ENCODE measurements around the gene MYLK2.

MYLK2 gene

DNA sequence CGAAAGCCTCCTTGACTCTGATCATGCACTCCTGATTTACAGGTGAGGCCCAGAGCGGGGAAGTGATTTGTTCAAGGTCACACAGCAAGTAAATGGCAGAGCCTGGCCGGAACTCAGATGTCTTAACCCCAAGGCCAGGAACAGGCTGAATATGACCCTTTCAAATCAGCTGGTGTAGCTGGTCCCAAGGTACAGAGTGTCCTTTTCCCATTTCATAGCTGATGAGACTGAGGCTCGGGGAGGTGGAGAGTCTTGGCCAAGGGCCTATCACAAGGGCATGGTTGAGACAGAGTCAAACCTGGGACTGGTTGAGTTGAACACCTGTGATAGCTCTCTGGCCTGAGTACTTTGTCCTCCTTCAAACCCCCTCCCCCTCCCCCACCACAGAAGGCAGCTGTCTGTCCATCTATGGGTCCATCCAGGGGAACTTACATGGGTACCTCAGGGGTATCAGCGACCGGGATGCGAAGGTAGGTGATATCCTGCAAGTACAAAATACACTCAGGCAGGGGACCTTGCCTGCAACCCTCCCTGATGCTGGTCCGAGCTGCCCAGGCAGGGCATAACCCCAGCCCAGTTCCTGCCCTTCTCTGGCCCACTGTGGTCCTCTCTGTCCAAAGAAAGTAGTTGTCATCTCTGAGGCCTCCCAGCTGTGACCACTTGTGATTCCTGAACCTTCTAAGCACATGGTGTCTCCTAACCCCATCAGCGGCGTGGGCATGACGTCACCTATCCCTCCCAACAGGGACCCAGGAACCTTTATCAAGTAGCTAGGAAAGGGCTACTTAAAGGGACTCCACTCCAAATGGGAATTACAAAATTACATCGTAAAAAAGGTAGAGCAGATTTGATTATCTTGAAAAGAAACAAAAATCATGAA lies 45.6 kb downstream of the MYLK2 start:
- Mint-ChIP-seq H3K27ac (no peak overlapping the region), H3K4me1 (ENCODE audit: low read depth) (peaks cover 11% of the 10 kb centered on the region), H3K36me3 (peaks cover under 1% of the 10 kb centered on the region), H3K9me3 (ENCODE audit: low read depth) (no peaks in the 10 kb centered on the region), H3K27me3 (peaks cover 7% of the 10 kb centered on the region), H3K4me3 (no peak overlapping the region)

DNA sequence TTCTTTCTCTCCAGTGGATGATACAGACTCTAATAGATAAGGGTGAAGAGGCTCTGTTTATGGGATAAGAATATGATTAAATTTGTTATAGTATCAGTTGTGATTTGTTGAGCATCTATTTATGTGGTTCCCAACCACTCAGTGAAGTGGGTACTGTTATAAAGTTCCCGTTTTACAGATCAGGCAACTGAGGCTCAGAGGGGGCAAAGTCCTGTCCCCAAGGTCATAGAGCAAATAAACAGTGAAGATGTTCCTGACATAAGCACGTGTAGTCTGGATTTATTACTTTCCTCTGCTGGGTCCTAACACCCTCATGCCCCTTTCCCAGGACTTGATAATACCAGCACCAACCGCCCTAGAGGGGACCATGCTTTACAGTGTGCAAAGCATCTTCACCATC lies 47.1 kb downstream of the MYLK2 start:
- Mint-ChIP-seq H3K27me3 (peaks cover 10% of the 10 kb centered on the region), H3K9me3 (ENCODE audit: low read depth) (no peaks in the 10 kb centered on the region), H3K4me3 (no peak overlapping the region), H3K36me3 (peaks cover 2% of the 10 kb centered on the region), H3K4me1 (ENCODE audit: low read depth) (peaks cover 12% of the 10 kb centered on the region), H3K27ac (no peak overlapping the region)

DNA sequence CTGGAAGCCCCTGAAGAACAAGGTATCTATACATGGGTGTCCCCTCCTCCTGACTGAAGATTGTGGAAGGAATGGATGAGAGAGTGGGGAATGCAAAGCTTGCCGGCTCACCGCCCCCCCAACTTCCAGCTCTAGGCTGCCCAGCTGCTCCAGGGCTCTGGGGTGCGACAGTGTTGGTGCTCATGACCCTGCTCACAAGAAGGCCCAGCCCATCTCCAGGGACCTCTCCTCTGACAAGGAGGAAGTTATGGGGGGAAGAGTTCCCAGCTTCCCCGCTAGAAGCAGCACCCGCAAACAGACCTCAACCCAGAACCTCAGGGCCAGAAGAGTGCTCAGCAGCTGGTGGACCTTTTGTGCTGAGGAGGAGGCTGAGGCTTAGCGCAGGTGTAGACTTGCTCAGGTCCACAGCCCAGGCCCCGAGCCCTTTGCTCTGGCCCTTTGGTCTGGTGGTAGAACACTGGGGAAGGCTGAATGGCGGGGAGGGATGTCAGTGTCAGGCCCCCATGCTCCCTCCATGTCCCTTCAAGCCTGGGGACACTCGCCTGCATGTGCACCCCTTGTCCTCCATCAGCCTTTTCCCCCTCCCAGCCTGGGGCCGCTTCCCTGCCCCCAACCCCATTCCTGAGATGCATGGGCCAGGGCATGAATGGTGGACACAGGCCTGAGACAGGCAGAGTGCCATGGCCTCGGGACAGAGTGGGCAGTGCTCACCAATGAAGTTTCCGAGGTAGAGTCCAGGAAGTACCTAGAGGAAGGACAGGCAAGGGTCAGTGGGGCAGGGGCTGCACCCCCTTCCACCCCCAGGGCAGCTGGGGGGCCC lies 49.9 kb downstream of the MYLK2 start:
- H3K27ac Mint-ChIP-seq: no peak overlapping the region

DNA sequence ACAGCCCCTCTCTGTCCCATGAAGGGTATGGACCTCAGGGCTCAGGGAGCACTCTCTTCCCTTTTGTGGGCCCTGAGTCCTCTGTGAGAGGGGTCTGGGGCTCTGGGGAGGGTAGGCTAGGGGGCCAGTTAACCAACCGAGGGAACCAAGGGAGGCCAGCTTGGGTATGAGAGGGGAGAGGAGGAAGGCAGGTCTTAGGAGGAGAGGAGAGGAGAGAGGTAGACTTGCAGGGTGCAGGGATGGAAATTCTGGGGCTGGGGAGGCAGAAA lies 50.5 kb downstream of the MYLK2 start:
- Mint-ChIP-seq H3K4me1 (ENCODE audit: low read depth) (peaks cover 8% of the 10 kb centered on the region), H3K9me3 (ENCODE audit: low read depth) (no peaks in the 10 kb centered on the region)

More for the DNA sequence above, 49.9 kb downstream of the MYLK2 start:
- Mint-ChIP-seq H3K27me3 (peaks cover 13% of the 10 kb centered on the region), H3K4me1 (ENCODE audit: low read depth) (peaks cover 8% of the 10 kb centered on the region), H3K36me3 (peaks cover 2% of the 10 kb centered on the region), H3K9me3 (ENCODE audit: low read depth) (no peaks in the 10 kb centered on the region), H3K4me3 (peak overlapping the region; percentile 90)

DNA sequence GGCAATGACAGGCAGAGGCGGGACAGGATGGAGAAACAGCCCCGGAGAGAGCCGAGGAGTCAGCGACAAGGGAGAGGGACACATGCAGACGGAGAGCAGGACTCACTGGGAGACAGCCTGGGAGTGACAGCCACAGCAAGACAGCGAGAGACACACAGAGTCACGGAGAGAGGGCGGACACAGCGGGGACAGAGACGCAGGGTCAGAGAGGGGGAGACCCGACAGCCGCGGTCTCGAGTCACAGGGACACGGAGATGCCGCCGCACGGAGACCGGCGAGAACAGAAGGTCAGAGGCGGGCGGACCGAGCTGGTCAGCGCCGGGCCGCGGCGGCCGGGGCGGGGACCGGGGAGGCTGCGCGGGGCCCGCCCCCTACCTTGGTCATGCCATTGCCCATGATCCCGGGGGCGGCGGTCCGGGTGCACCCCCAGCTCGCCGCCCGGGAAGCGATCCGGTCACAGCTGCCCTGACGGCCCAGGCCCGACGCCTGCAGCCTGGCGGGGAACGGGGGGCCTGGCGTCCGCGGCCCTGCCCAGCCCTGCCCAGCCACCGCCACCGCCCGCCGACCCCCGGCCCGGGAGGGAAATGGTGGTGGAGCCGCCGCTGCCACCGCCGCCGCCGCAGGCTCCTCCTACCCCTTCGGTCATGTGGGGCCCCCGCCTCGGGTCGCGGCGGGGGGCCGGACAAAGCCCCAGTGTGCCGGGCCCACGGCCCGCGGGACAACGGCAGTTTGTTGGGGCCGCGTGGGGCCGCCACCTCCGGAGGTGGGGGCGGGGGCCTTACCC lies 51.0 kb downstream of the MYLK2 start, which contains the start of the genes DUSP15 and TTLL9:
Gene DUSP15, minus strand, starts transcription at position 586 of the 784 bp plus-strand sequence. Its CDS starts 190 bp downstream, at position 396.
Gene TTLL9, plus strand, starts transcription at position 693 of the 784 bp plus-strand sequence. CDS start 493 bp downstream, outside the sequence.
- Mint-ChIP-seq H3K27ac (peak within 1 kb of the TSS; percentile 19), H3K27me3 (peaks cover 14% of the 10 kb centered on the region)

More for the DNA sequence above, 50.5 kb downstream of the MYLK2 start:
- Mint-ChIP-seq H3K4me3 (peak overlapping the region; percentile 90), H3K27me3 (peaks cover 14% of the 10 kb centered on the region), H3K27ac (peak overlapping the region; percentile 19), H3K36me3 (peaks cover 2% of the 10 kb centered on the region)

DNA sequence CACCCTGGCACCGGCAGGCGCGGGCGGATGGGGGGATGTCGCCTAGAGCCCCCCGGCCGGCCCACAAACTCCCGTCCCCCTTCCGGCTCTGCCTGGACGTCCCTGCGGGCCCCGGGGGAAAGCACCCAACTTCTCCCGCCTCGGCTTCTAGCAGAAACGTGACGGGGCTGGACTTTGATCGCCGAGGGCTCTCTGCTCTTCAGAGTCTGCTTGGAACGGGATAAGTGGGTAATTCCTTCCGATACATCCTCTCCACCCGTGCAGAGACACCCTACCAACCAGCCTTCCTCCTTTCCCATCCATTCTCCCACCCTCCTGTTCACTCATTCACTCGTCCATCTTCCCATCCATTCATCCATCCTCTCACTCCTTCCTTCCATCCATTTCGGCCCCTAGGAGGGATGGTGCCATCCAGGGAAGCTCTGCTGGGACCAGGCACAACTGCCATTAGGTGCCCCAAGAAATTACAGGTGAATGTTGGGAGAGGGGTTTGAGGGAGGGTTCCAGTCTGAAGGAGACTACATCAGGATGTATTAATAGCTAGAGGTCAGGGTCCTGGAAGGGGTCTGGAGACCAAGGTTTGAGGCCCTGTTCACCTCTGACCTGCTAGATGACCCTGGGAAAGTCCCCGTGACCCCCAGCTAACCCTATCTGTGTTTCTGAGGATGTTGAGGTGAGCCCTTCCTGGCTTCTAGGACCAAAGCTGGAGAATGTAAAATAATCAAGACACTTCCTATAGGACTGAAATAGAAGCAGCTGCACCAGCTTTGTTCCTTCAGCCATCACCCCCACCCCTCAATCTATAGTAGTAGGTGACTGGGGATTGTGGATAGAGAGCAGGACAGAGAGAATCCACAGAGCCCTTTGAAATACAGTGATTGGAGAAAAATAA lies 51.8 kb downstream of the MYLK2 start:
- peaks cover 2% of the 10 kb centered on the region for H3K36me3 Mint-ChIP-seq
- H3K4me1 Mint-ChIP-seq (ENCODE audit: low read depth): peaks cover 8% of the 10 kb centered on the region
- no peaks in the 10 kb centered on the region for H3K9me3 Mint-ChIP-seq (ENCODE audit: low read depth)
- peak overlapping the region; percentile 90 for H3K4me3 Mint-ChIP-seq
- peaks cover 14% of the 10 kb centered on the region for H3K27me3 Mint-ChIP-seq
- no peak overlapping the region for H3K27ac Mint-ChIP-seq

More for the DNA sequence above, 51.0 kb downstream of the MYLK2 start, which contains the start of the genes DUSP15 and TTLL9:
- Mint-ChIP-seq H3K9me3 (ENCODE audit: low read depth) (no peaks in the 10 kb centered on the region), H3K4me1 (ENCODE audit: low read depth) (peaks cover 8% of the 10 kb centered on the region), H3K36me3 (peaks cover 2% of the 10 kb centered on the region), H3K4me3 (peak within 1 kb of the TSS; percentile 90)

DNA sequence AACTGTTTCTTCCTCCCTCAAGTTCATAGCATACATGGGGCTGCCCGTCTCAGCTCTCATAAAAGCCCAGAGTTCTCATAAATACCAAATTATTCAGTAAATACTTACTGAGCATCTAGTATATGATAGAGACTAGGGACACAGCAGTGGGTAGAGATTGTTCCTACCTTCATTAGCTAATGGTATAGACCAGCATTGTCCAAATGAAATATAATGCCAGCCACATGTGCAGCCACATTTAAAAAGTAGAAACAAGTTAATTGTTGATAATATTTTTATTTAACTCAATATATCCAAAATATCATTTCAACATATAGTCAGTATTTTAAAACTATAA lies 52.4 kb downstream of the MYLK2 start:
- Mint-ChIP-seq H3K4me3 (no peak overlapping the region), H3K27me3 (peaks cover 14% of the 10 kb centered on the region)

DNA sequence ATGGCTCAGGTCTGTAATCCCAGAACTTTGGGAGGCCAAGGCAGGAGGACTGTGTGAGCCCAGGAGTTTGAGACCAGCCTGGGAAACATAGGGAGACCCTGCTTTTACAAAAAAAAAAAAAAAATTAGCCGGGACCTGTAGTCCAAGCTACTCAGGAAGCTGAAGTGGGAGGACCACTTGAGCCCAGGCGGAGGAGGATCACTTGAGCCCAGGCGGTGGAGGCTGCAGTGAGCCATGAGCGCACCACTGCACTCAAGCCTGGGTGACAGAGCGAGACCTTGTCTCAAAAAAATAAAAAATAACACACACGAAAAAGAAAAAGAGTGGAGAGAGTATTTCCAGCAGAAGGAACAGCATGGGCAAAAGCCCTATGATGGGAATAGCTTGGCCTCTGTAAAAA lies 53.2 kb downstream of the MYLK2 start:
- Mint-ChIP-seq H3K27ac (no peak overlapping the region), H3K4me1 (ENCODE audit: low read depth) (peaks cover 8% of the 10 kb centered on the region), H3K36me3 (peaks cover 2% of the 10 kb centered on the region), H3K27me3 (peaks cover 13% of the 10 kb centered on the region), H3K9me3 (ENCODE audit: low read depth) (no peaks in the 10 kb centered on the region), H3K4me3 (no peak overlapping the region)

More for the DNA sequence above, 52.4 kb downstream of the MYLK2 start:
- peaks cover 2% of the 10 kb centered on the region for H3K36me3 Mint-ChIP-seq
- no peaks in the 10 kb centered on the region for H3K9me3 Mint-ChIP-seq (ENCODE audit: low read depth)
- H3K27ac Mint-ChIP-seq: no peak overlapping the region
- H3K4me1 Mint-ChIP-seq (ENCODE audit: low read depth): peaks cover 8% of the 10 kb centered on the region

DNA sequence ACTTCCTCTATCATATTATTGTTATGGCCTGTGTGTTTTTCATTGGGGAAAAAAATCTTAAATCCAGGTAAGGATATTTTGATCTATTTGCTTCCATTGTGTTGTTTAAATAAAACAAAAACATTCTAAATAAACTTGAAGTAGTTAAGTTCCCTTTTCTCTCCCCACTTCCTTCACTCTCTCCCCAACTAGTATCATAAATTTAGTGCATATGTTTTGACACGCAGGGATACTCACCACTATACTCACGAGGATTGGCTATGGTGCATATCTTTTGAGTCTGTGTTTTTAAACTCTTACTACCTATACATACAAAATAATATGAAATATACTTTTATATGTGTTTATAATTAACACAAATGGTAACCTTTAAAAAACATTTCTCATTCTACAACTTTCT lies 56.5 kb downstream of the MYLK2 start:
- Mint-ChIP-seq H3K4me3 (no peak overlapping the region), H3K27ac (no peak overlapping the region), H3K4me1 (ENCODE audit: low read depth) (peaks cover 9% of the 10 kb centered on the region), H3K27me3 (peaks cover 8% of the 10 kb centered on the region), H3K9me3 (ENCODE audit: low read depth) (no peaks in the 10 kb centered on the region), H3K36me3 (no peaks in the 10 kb centered on the region)

DNA sequence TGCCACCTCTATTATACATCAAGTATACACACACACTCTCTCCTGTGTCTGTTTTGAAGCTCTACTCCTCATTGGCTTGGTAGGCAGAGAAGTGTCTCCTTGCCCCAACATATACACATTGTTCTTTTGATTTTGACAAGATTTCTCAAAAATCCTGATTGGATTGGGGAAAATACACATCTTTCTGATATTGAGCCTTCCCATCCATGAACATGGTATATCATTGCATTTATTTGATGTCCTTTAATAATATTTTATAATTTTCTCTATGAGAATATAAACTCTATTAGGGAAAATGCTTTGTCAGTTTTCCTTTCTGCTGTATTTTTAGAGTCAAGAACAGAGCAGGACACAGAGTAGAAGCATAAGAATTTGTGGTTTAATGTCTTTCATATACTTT lies 58.5 kb downstream of the MYLK2 start:
- H3K4me1 Mint-ChIP-seq (ENCODE audit: low read depth): peaks cover 9% of the 10 kb centered on the region
- no peak overlapping the region for H3K27ac Mint-ChIP-seq
- H3K9me3 Mint-ChIP-seq (ENCODE audit: low read depth): no peaks in the 10 kb centered on the region
- no peaks in the 10 kb centered on the region for H3K36me3 Mint-ChIP-seq
- no peak overlapping the region for H3K4me3 Mint-ChIP-seq
- peaks cover 2% of the 10 kb centered on the region for H3K27me3 Mint-ChIP-seq

DNA sequence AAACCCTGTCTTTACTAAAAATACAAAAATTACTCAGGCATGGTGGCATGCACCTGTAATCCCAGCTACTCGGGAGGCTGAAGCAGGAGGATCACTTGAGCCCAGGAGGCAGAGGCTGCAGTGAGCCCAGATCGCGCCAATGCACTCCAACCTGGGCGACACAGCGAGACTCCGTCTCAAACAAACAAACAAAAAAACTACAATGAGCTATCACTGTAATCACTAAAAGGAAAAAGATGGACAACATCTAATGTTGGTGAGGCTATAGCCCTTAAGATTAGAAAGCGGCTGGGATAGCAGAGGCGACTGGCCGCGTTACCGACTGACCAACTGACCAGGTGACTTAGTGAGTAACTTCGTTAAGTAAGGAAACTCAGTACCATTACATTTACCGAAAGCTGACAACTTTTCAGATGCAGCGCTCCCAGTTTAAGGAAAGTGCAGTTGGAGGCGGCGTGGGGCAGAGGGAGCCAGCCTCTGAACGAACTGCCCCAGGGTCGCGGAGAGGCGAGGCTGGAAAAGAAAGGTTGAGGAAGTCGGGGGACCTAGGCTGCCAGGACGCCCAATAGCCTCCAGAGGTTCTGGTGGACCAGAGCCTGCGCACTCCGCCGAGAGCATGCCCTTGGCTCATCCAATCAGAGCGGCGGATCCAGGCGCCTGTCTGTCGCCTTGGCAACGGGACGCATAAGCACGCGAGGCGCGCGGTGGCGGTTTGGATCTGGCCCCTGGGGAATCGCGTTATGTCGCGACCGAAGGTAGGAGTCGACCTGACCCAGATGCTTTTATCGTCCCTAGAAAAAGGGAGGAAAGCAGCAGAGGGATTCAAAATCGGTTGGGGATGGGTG lies 60.2 kb downstream of the MYLK2 start:
- Mint-ChIP-seq H3K4me1 (ENCODE audit: low read depth) (peaks cover 9% of the 10 kb centered on the region), H3K9me3 (ENCODE audit: low read depth) (no peaks in the 10 kb centered on the region), H3K27ac (peak overlapping the region; percentile 79), H3K4me3 (peak overlapping the region; percentile 94), H3K27me3 (peaks cover 1% of the 10 kb centered on the region), H3K36me3 (no peaks in the 10 kb centered on the region)

DNA sequence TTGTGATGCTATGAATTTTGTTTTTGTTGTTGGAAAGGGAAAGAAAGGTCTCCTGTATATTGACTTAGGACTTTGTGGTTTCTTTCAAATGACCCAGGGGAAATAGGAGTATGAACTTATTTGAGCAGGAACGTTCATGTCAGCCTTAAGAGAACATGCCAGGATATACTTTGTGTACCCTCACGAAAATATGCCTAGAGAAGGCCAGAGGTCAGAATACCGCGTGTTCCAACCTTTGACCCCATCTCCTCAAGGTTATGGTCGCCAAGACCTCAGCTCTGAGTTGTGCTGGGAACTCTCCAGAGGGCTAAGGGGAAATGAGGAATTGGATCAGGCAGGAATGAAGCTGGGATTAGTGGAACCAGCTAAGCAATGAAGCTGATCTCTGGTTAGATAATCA lies 62.8 kb downstream of the MYLK2 start:
- no peak overlapping the region for H3K4me3 Mint-ChIP-seq
- H3K27me3 Mint-ChIP-seq: peaks cover 5% of the 10 kb centered on the region
- no peaks in the 10 kb centered on the region for H3K9me3 Mint-ChIP-seq (ENCODE audit: low read depth)

DNA sequence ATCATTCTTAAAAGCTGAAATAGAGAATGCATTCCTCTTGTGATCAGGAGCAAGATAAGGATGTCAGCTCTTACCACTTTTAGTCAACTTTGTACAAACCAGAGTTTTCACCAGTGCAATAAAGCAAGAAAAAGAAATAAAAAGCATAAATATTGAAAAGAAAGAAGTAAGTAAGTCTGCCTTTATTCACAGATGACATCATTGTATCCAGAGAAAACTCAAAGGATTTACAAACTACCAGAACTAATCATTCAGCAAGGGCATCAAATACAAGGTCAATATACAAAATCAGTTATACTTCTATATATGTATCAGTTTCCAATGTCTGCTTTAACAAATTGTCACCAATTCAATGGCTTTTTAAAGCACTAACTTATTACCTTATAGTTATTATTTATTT lies 64.7 kb downstream of the MYLK2 start:
- Mint-ChIP-seq H3K27ac (no peak overlapping the region), H3K27me3 (peaks cover 5% of the 10 kb centered on the region), H3K9me3 (ENCODE audit: low read depth) (no peaks in the 10 kb centered on the region), H3K4me3 (no peak overlapping the region), H3K4me1 (ENCODE audit: low read depth) (peaks cover 9% of the 10 kb centered on the region), H3K36me3 (no peaks in the 10 kb centered on the region)

More for the DNA sequence above, 62.8 kb downstream of the MYLK2 start:
- Mint-ChIP-seq H3K27ac (no peak overlapping the region), H3K4me1 (ENCODE audit: low read depth) (peaks cover 9% of the 10 kb centered on the region), H3K36me3 (no peaks in the 10 kb centered on the region)

Data from activated naive CD8-positive, alpha-beta T cell (primary cell).